GM12801 (cell line): ENCODE measurements around the gene RIPOR2.

Experiments used
- TF ChIP-seq, protein P1 (sequence below): IDR thresholded peaks from one replicate; pipeline ENCODE4 v1.5.1; 2011; ENCODE audit warnings: control low read depth; ENCODE audit not compliant: insufficient read length; ENCODE audit errors: extremely low read depth

The RIPOR2 gene

DNA sequence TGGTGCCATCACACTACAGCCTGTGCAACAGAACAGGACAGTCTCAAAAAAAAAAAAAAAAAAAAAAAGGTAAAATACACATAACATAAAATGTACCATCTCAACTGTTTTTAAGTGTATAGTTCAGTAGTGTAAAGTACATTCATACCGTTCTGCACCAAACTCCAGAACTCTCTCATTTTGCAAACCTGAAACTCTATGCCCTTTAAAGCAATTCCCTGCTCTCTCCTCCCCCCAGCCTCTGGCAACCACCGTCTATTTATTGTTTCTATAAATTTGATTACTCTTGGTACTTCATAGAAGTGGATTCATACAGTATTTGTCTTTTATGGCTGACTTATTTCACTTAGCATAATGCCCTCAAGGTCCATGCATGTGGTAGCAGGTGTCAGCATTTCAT is 12.9 kb downstream of the RIPOR2 start:
- TF ChIP-seq, protein P1, sequence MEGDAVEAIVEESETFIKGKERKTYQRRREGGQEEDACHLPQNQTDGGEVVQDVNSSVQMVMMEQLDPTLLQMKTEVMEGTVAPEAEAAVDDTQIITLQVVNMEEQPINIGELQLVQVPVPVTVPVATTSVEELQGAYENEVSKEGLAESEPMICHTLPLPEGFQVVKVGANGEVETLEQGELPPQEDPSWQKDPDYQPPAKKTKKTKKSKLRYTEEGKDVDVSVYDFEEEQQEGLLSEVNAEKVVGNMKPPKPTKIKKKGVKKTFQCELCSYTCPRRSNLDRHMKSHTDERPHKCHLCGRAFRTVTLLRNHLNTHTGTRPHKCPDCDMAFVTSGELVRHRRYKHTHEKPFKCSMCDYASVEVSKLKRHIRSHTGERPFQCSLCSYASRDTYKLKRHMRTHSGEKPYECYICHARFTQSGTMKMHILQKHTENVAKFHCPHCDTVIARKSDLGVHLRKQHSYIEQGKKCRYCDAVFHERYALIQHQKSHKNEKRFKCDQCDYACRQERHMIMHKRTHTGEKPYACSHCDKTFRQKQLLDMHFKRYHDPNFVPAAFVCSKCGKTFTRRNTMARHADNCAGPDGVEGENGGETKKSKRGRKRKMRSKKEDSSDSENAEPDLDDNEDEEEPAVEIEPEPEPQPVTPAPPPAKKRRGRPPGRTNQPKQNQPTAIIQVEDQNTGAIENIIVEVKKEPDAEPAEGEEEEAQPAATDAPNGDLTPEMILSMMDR: no peak

DNA sequence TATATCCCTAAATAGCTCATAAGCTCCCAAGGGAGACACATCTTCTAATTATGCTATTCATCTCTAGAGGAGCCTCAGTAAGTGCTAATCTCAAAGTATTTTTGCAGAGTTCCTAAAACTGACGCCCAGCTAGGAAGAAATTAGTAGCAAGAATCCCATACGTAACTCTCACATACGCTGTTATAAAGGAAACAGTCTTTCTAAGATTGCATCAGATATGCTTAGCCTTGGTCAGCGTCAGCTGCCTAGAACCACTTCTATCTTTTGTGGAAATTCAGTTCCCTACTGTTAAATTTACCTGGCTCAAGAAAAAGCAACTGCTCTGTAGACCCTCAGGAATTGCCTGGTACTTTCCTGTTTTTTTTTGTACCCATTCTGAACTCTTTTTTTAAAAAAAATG is 13.6 kb downstream of the RIPOR2 start:
- TF ChIP-seq, protein P1: no peak

DNA sequence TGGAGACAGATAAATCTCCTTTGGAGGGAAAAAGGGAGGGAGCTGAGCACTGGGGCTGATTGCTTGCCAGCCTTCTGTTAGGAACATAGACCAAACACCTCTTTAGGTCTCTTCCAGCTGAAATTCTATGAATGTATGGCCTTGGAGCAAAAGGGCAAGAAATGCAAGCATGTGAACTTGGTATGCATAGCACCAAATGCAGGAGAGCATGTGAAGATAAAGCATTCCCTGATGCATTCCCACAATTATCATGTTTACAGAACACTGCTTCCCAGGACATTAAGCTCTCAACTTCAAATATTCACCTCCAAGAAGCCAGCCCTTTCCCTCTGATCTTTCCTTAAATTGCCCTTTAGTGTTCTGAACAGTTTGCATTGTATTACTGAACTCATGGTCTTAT is 15.6 kb downstream of the RIPOR2 start:
- TF ChIP-seq, protein P1: no peak

DNA sequence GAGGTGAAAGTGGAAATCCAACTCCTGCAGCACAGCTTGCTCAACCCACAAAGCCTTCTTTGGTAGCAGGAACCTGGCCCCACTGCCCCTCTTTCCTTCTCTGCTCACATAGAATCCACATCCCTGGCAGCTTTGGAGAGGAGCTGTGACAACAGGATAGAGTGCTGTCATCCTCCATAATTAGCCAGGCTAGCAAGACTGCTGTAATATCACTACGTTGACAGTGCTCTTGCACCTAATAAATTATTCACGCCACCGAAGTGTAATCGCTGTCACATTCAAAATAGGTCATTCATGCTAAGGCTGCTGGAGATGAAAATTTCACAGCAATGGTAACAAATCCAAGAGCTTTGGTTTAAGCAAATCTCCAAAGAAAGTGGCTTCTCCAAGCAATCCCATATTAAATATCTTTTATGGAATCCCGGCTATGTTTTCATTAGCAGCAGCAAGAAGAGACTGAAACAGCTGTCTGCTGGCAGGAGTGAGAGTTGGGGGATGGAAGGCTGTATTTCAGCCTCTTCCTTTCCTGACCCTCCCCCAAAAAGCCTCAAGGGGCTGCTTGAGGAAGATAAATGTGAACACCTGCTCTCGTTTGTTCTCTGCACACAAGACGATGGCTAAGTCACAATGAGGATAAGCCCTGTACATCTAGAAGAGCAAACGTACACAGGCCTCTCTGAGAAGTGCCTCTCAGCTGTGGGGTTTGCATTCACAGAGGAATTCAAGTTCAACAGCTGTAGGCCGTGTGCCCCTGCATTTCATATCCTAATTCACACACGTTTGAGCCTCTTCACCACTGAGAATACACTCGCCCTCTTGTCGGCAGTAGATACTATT is 16.5 kb downstream of the RIPOR2 start:
- TF ChIP-seq, protein P1: no peak

DNA sequence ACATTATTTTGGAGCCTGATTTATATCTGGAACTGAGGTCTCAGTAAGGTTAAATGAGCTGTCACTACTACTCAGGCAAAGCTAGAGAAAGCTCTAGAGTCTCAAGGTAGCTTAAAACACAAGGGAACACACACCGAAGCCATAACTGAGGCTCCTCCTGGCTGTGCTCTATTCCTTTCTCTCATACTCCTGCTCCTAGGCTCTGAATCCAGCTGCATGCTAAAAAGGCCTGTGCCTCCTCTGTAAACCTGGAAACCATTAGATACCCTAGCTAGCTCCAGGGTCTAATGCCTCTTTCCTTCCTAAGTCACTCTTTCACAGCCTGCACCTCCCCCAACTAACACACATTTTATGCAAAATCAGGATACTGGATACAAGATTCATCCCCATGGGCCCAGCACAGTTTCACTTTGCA is 17.1 kb downstream of the RIPOR2 start:
- TF ChIP-seq, protein P1: no peak

DNA sequence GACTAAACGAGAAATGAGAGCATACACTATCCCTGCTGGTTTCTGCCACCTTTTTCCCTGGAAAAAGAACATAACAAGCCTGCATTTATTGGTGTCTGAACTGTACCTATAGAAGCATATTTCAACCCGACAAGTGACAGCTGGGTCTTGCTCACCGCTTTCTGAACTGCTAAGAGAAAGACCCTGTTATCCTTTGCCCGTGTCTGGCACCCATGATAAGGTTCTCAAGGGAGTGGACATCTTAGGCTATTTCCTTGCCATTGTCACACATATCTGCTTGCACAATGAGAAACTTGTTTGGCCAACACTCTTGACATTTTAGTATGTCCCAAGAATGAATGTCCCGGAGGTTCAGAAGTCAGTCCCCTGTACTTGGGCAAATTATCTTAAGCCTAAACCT is 19.3 kb downstream of the RIPOR2 start:
- TF ChIP-seq, protein P1: no peak

DNA sequence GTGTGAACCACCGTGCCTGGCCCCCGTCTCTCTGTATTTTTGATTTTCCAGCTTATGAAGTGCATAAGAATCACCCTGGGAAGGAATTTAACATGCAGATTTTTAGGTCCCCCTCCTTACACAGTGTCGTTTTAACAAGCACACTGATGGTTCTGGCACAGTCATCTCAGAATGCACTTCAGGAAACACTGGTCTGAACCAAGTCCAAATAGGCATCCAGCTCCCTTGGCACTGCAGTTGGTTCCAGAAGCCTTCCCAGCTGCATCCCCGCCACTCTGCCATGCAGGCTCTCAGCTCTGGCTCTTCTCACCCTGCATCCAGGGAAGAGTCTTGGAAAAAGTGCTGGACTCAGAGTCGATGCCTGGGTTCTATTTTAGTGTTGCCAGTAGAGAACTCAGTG is 20.1 kb downstream of the RIPOR2 start:
- TF ChIP-seq, protein P1: no peak
